ENCODE measurements around the gene MBD6.

DNA sequence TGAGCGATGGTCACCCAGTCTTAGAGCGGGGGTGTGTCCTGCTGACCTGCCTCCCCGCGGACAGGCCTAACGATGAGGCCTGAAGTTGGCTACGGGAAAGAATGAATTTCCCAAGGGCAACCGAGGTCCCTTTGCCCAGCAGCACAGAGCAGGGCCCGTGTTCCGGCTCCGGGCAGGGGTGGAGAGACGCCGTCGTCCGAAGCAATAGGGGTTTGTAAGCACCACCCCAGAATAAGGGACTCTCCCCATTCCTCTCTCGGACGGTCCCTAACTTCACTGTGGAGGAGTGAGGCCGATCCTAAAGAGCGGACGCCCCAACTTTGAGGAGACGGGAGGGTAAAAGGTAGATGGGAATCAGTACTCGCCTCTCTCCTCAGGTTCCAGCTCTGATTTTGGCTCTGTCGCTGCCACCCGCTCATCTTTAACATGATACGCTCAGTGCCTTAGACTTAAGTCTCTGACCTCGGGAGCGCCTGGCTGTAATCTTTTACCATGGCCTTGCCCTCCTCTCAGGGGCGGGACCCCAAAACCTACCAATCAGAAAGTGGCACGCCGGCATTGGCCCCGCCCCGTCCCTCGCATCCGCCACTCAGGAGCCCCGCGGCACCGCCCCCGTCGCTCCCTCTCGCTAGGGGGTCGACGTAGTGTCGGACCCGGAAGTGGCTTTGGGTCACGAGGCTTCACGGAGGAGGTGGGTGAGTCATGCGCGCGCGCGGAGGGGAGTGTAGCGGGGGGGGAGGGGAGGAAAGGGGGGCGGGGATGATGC lies 2.4 kb upstream of the MBD6 start, which contains the start of gene DDIT3:
- TF ChIP-seq, protein P1, sequence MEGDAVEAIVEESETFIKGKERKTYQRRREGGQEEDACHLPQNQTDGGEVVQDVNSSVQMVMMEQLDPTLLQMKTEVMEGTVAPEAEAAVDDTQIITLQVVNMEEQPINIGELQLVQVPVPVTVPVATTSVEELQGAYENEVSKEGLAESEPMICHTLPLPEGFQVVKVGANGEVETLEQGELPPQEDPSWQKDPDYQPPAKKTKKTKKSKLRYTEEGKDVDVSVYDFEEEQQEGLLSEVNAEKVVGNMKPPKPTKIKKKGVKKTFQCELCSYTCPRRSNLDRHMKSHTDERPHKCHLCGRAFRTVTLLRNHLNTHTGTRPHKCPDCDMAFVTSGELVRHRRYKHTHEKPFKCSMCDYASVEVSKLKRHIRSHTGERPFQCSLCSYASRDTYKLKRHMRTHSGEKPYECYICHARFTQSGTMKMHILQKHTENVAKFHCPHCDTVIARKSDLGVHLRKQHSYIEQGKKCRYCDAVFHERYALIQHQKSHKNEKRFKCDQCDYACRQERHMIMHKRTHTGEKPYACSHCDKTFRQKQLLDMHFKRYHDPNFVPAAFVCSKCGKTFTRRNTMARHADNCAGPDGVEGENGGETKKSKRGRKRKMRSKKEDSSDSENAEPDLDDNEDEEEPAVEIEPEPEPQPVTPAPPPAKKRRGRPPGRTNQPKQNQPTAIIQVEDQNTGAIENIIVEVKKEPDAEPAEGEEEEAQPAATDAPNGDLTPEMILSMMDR (optimal IDR thresholded peaks at IDR 0.05 in 1 of 3, IDR thresholded peaks at IDR 0.05 in 1 of 3, conservative IDR thresholded peaks at IDR 0.05 in 1 of 3; ENCODE audit: extremely low read depth in 1 of 3, insufficient read depth in 2 of 3, low read length in 3 of 3), result no peak
- no peak for TF ChIP-seq EZH2 (IDR thresholded peaks at IDR 0.05; ENCODE audit: low read length)

Measured in keratinocyte (primary cell).